Measurements from ENCODE around the gene IKZF3.

GRCh38 chr17:39814497-39814896 lies 49.6 kb downstream of the IKZF3 start:
- TF ChIP-seq POLR2AphosphoS5 (IDR thresholded peaks at IDR 0.05; ENCODE audit: low read depth, low read length) (no peak), POLR2A (IDR thresholded peaks at IDR 0.05; ENCODE audit: low read depth, low read length) (no peak), TAF1 (IDR thresholded peaks at IDR 0.05; ENCODE audit: low read depth, low read length) (no peak), SPI1 (IDR thresholded peaks at IDR 0.05; ENCODE audit: low read depth, low read length) (no peak), POU2F2 (IDR thresholded peaks at IDR 0.05; ENCODE audit: low read depth, low read length) (no peak)

Data from GM12891 (cell line).